Measurements from ENCODE around the gene RNASE7. TPM values are rescaled to one million over a fixed set of nuclear protein-coding genes. Genes with fewer than 3 reads are reported as not detected.

Gene RNASE7
- total RNA-seq, 1 experiment from 2014 or later: not detected

- DNase-seq (ENCODE audit: low read depth, low spot score) (no peak), ATAC-seq (no peak)
- Histone ChIP-seq H3K36me3 (ENCODE audit: control insufficient read depth in 1 of 2, insufficient read depth in 2 of 2, low read length in 2 of 2) (no peaks in the 10 kb centered on the region; a peak in 2 of 4 replicates), H3K4me2 (ENCODE audit: low read length) (no peak overlapping the region), H3K4me1 (ENCODE audit: control insufficient read depth in 1 of 2, insufficient read depth in 2 of 2, low read length in 2 of 2) (peaks cover 0 to 12% of the 10 kb centered on the region in 2 experiments; a peak in 3 of 4 replicates), H3K9ac (ENCODE audit: low read length) (no peak overlapping the region), H4K20me1 (ENCODE audit: insufficient read depth) (no peaks in the 10 kb centered on the region), H3K9me3 (ENCODE audit: control insufficient read depth in 1 of 2, insufficient read depth in 1 of 2, low read depth in 1 of 2, low read length in 2 of 2) (no peaks in the 10 kb centered on the region), H3K79me2 (ENCODE audit: insufficient read depth, low read length) (no peaks in the 10 kb centered on the region), H3K27me3 (ENCODE audit: insufficient read depth, low read length) (no peaks in the 10 kb centered on the region), H2AFZ (ENCODE audit: low read depth, low read length, poor library complexity, severe bottlenecking) (no peak overlapping the region), H3K9me2 (ENCODE audit: insufficient read depth) (no peaks in the 10 kb centered on the region), H3K27ac (ENCODE audit: low read depth, low read length) (no peak overlapping the region), H3K4me3 (replicated peaks in 1 of 2; ENCODE audit: low read depth in 1 of 2, low read length in 2 of 2) (no peak overlapping the region)
- intact Hi-C loops (cut with micrococcal nuclease): no loop called here
- no peak for TF ChIP-seq TCF7L2 (IDR thresholded peaks at IDR 0.05; ENCODE audit: borderline replicate concordance, extremely low read depth, insufficient read depth, insufficient read length)
- POLR2A ChIA-PET: interaction anchor here (1.1 kb wide), 1 partner anchor 13 kb away, joined by 5 read pairs; no protein-coding TSS in a partner anchor
- RAD21 ChIA-PET (ENCODE audit: low non-redundant PET in 1 of 2, low total read pairs in 2 of 2, uncharacterized antibody in 2 of 2, unreplicated experiment in 2 of 2): interaction anchor here (0.5 to 0.7 kb wide), 2 partner anchors 20 to 24 kb away, joined by 3 read pairs; no protein-coding TSS in a partner anchor
- CTCF ChIA-PET: interaction anchor here (0.6 to 5.3 kb wide), 7 partner anchors 13 to 76 kb away, joined by 3 to 35 read pairs (median 17); partner anchors contain the start of gene ARHGEF40
- no TSS peak for BruUV-seq (replicated peaks)
These were observed 48.9 kb downstream of the RNASE7 start for GRCh38 chr14:21090940-21091663.

DNA sequence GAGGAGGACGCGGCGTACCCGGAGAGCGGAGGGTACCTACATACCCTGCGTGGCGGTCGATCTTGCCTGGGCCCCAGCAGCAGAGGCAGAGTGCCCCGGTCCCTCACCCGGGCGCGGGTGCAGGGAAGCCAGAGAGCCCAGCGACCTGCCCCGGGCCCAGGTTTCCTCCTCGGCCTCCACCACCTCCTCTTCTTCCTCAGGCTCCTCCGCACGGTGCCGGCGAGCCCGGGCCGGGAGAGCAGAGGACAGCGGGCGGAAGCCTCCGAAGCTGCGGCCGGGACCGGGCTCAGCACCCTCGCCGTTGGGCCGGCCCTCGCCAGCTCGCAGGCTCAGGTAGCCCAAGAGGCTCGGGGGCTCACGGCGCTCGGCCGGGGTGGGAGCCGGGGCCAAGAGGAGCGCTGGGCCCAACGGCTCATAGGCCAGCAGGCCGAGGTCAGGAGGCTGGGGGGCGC, 49.7 kb downstream of the RNASE7 start:
- Histone ChIP-seq H3K9me3 (ENCODE audit: control insufficient read depth in 1 of 2, insufficient read depth in 1 of 2, low read depth in 1 of 2, low read length in 2 of 2) (no peaks in the 10 kb centered on the region), H3K9me2 (ENCODE audit: insufficient read depth) (no peaks in the 10 kb centered on the region), H3K27ac (ENCODE audit: low read depth, low read length) (no peak overlapping the region; the same call in 1 of the 2 replicates), H3K36me3 (ENCODE audit: control insufficient read depth in 1 of 2, insufficient read depth in 2 of 2, low read length in 2 of 2) (no peaks in the 10 kb centered on the region; a peak in 2 of 4 replicates), H3K9ac (ENCODE audit: low read length) (no peak overlapping the region), H3K4me1 (ENCODE audit: control insufficient read depth in 1 of 2, insufficient read depth in 2 of 2, low read length in 2 of 2) (peaks cover 0 to 12% of the 10 kb centered on the region in 2 experiments; a peak in 3 of 4 replicates), H3K4me2 (ENCODE audit: low read length) (no peak overlapping the region), H3K79me2 (ENCODE audit: insufficient read depth, low read length) (no peaks in the 10 kb centered on the region), H2AFZ (ENCODE audit: low read depth, low read length, poor library complexity, severe bottlenecking) (no peak overlapping the region), H3K27me3 (ENCODE audit: insufficient read depth, low read length) (no peaks in the 10 kb centered on the region), H3K4me3 (replicated peaks in 1 of 2; ENCODE audit: low read depth in 1 of 2, low read length in 2 of 2) (no peak overlapping the region), H4K20me1 (ENCODE audit: insufficient read depth) (no peaks in the 10 kb centered on the region)
- no peak for ATAC-seq
- TF ChIP-seq CTCF (IDR thresholded peaks at IDR 0.05 in 2 of 3, conservative IDR thresholded peaks at IDR 0.05 in 1 of 3; ENCODE audit: borderline replicate concordance in 1 of 3, insufficient read depth in 1 of 3, low read depth in 2 of 3, low read length in 2 of 3) (no peak), CEBPB (IDR thresholded peaks at IDR 0.05; ENCODE audit: low read depth) (no peak), SP1 (IDR thresholded peaks at IDR 0.05; ENCODE audit: low read depth) (no peak), EGR1 (IDR thresholded peaks at IDR 0.05; ENCODE audit: low read depth) (no peak), TCF7L2 (IDR thresholded peaks at IDR 0.05; ENCODE audit: borderline replicate concordance, extremely low read depth, insufficient read depth, insufficient read length) (no peak), EZH2 (IDR thresholded peaks at IDR 0.05) (no peak)
- TF ChIP-seq, protein P1, sequence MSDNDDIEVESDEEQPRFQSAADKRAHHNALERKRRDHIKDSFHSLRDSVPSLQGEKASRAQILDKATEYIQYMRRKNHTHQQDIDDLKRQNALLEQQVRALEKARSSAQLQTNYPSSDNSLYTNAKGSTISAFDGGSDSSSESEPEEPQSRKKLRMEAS (IDR thresholded peaks at IDR 0.05): no peak
- POLR2A ChIA-PET: interaction anchor here (0.6 to 1.1 kb wide), 2 partner anchors 11 to 13 kb away, joined by 3 to 5 read pairs; no protein-coding TSS in a partner anchor
- no peak for DNase-seq (ENCODE audit: low read depth, low spot score)
- BruUV-seq (replicated peaks): no TSS peak
- intact Hi-C loops (cut with micrococcal nuclease): loop anchor here (1.0 kb wide), 2 partner anchors 24 to 77 kb away; no protein-coding TSS in a partner anchor
- RAD21 ChIA-PET (ENCODE audit: low non-redundant PET in 1 of 2, low total read pairs in 2 of 2, uncharacterized antibody in 2 of 2, unreplicated experiment in 2 of 2): interaction anchor here (1.2 kb wide), 2 partner anchors 13 to 77 kb away, joined by 4 to 6 read pairs; no protein-coding TSS in a partner anchor
- CTCF ChIA-PET: interaction anchor here (0.7 to 5.3 kb wide), 13 partner anchors 10 to 92 kb away, joined by 3 to 35 read pairs (median 5); partner anchors contain the start of genes SLC39A2 and TMEM253
